Neural crest cell (in vitro differentiated cells): ENCODE results near the gene KIAA1328. TPM values are rescaled to one million over a fixed set of nuclear protein-coding genes. Genes with fewer than 3 reads are reported as not detected.

Experiments
- DNase-seq: peaks from one replicate; pipeline ENCODE4 v3.0.0; 2021; ENCODE audit warnings: low read depth, mixed read lengths, low spot score
- H3K27ac Mint-ChIP-seq: one replicate; pipeline ENCODE4 v1.8.0; 2021; ENCODE audit warnings: mild to moderate bottlenecking, mixed read lengths; ENCODE audit not compliant: unreplicated experiment
- H3K27me3 Mint-ChIP-seq: 2 replicates; pipeline ENCODE4 v1.8.0; 2021; ENCODE audit warnings: low read depth, mild to moderate bottlenecking, mixed read lengths
- H3K36me3 Mint-ChIP-seq: 2 replicates; pipeline ENCODE4 v1.8.0; 2021; ENCODE audit warnings: low read depth, mild to moderate bottlenecking, mixed read lengths
- H3K4me1 Mint-ChIP-seq: 2 replicates; pipeline ENCODE4 v1.8.0; 2021; ENCODE audit warnings: mixed read lengths
- H3K4me3 Mint-ChIP-seq: one replicate; pipeline ENCODE4 v1.8.0; 2021; ENCODE audit warnings: mild to moderate bottlenecking, mixed read lengths
- H3K9me3 Mint-ChIP-seq: 2 replicates; pipeline ENCODE4 v1.8.0; 2021; ENCODE audit warnings: mixed read lengths
- total RNA-seq: library from RNA; stranded (reverse); gene quantifications from 2 replicates; pipeline ENCODE4 v1.2.1, GENCODE V29; 2021
- TF ChIP-seq, protein P1 (sequence below): fragments of 200-600 bp; sonication (generic); conservative IDR thresholded peaks from 2 replicates; pipeline ENCODE4 v1.5.0; 2021; ENCODE audit warnings: antibody characterized with exemption, mild to moderate bottlenecking

The KIAA1328 gene
- total RNA-seq, 1 donor from 2014 or later, result 12.3 TPM

DNA sequence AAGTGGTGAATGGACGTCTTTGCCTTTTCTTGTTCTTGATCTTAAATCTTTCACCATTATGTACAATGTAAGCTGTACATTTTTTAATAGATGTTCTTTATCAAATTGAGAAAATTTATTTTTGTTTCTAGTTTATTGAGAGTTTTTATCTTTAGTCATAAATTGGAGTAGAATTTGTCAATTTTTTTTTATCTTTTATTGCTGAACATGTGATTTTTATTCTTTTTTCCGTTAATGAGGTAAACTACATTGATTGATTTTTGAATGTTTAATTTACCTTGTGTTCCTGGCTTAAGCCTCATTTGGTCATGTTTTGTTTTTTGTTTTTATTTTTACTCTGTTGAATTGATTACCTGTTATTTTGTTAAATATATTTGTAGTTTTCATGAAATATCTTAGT, 19.7 kb downstream of the KIAA1328 start:
- TF ChIP-seq, protein P1, sequence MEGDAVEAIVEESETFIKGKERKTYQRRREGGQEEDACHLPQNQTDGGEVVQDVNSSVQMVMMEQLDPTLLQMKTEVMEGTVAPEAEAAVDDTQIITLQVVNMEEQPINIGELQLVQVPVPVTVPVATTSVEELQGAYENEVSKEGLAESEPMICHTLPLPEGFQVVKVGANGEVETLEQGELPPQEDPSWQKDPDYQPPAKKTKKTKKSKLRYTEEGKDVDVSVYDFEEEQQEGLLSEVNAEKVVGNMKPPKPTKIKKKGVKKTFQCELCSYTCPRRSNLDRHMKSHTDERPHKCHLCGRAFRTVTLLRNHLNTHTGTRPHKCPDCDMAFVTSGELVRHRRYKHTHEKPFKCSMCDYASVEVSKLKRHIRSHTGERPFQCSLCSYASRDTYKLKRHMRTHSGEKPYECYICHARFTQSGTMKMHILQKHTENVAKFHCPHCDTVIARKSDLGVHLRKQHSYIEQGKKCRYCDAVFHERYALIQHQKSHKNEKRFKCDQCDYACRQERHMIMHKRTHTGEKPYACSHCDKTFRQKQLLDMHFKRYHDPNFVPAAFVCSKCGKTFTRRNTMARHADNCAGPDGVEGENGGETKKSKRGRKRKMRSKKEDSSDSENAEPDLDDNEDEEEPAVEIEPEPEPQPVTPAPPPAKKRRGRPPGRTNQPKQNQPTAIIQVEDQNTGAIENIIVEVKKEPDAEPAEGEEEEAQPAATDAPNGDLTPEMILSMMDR, result no peak
- H3K4me1 Mint-ChIP-seq, result peaks cover 4% of the 10 kb centered on the region
- H3K27ac Mint-ChIP-seq, result no peak overlapping the region
- peaks cover 6% of the 10 kb centered on the region for H3K9me3 Mint-ChIP-seq
- DNase-seq, result no peak
- no peak overlapping the region for H3K4me3 Mint-ChIP-seq
- H3K27me3 Mint-ChIP-seq, result no peaks in the 10 kb centered on the region
- H3K36me3 Mint-ChIP-seq, result peaks cover 22% of the 10 kb centered on the region

DNA sequence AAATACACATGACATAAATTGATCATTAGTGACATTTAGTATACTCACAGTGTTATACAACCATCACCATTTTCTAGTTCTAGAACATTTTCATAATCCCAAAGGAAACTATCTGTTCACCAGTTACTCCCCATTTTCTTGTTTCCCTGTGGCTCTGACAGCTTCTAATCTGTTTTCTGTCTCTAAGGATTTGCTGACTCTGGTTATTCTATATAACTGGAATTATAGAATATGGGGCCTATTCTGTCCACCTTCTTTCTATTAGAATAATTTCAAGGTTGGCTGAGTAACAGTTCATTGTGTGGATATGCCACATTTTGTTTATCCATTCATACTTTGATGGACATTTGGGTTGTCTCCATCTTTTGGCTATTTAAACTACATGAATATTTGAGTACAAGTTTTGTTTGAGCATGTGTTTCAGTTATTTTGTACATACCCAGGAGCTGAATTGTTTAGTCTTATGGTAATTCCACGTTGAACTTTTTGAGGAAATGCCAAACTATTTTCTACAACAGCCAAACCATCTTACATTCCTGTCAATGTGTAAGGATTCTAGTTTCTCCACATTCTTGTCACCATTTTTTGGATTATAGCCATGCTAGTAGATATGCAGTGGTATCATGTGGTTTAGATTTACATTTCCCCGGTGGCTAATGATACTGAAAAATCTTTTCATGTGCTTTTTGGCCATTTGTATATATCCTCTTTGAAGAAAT, 20.5 kb downstream of the KIAA1328 start:
- no peak overlapping the region for H3K27ac Mint-ChIP-seq
- H3K36me3 Mint-ChIP-seq, result peaks cover 29% of the 10 kb centered on the region
- H3K9me3 Mint-ChIP-seq, result peaks cover 6% of the 10 kb centered on the region
- DNase-seq, result no peak
- TF ChIP-seq, protein P1, result no peak
- H3K4me3 Mint-ChIP-seq, result no peak overlapping the region
- H3K4me1 Mint-ChIP-seq, result peaks cover 4% of the 10 kb centered on the region
- no peaks in the 10 kb centered on the region for H3K27me3 Mint-ChIP-seq

DNA sequence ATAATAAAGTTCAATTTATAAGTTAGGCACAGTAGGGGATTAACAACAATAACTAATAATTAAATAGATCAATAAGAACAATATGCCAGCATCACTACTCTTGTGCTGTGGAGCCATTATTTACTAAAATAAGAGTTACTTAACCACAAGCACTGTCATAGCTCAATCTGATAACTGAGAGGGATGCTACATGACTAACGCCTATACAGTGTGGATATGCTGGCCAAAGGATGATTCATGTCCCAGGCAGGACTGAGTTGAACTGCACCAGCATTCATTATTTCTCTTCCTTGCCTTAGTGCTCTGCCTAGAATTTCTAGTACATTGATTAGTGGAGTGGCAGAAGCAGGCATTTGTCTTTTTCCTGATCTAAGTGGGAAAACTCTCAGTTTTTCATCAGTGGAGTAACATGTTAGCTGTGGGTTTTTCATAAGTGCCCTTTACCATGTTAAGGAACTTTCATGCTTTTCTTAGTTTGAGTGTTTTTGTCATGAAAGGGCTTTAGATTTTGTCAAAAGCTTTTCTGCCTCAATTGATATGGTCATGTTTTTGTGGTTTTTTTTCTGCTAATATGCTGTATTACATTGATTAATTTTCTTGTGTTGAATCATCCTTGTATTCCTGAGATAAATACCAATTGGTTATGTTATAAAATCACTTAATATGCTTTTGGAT, 21.7 kb downstream of the KIAA1328 start:
- no peak for DNase-seq
- Mint-ChIP-seq H3K27me3 (no peaks in the 10 kb centered on the region), H3K27ac (no peak overlapping the region), H3K4me3 (no peak overlapping the region), H3K36me3 (peaks cover 29% of the 10 kb centered on the region), H3K9me3 (peaks cover 6% of the 10 kb centered on the region), H3K4me1 (peaks cover 4% of the 10 kb centered on the region)
- TF ChIP-seq, protein P1, result no peak

DNA sequence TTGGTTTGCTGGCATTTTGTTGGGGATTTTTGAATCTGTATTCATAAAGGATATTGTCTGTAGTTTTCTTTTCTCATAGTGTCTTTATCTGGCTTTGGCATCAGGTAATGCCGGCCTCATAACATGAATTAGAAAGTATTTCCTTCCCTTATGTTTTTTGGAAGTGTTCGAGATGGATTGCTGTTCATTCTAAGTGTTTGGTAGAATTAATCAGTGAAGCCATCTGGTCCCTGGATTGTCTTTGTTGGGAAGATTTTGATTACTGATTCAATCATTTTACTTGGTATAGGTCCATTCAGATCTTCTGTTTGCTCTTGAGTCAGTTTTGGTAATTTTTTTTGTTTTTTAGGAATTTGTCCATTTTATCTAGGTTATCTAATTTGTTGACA, 22.3 kb downstream of the KIAA1328 start:
- Mint-ChIP-seq H3K36me3 (peaks cover 29% of the 10 kb centered on the region), H3K27ac (no peak overlapping the region), H3K4me1 (peaks cover 2% of the 10 kb centered on the region), H3K4me3 (no peak overlapping the region), H3K27me3 (no peaks in the 10 kb centered on the region), H3K9me3 (peaks cover 6% of the 10 kb centered on the region)
- no peak for DNase-seq
- TF ChIP-seq, protein P1, result no peak

DNA sequence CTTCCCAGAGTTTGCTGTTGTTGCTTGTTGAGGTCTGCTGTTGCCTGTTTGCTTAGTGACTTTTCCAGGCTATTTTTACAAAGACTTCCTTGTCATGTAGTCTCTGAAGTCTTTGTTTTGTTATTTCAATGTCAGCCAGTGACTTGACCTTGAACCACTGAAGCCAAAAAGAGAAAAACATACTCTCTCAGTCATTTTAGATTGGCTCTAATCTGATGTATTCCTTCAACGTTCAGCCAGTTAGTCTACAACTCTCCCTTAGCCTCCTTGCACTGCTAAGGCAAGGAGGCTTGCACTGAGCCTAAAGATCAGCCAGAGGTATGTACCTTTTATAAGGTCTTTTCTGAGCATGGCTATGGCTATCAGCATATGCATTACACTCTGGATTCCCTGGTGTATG, 27.9 kb downstream of the KIAA1328 start:
- H3K27me3 Mint-ChIP-seq, result no peaks in the 10 kb centered on the region
- no peak for DNase-seq
- H3K27ac Mint-ChIP-seq, result no peak overlapping the region

More for the DNA sequence above, 27.9 kb downstream of the KIAA1328 start:
- TF ChIP-seq, protein P1, result no peak
- peaks cover 13% of the 10 kb centered on the region for H3K4me1 Mint-ChIP-seq
- H3K9me3 Mint-ChIP-seq, result no peaks in the 10 kb centered on the region
- H3K36me3 Mint-ChIP-seq, result peaks cover 20% of the 10 kb centered on the region
- H3K4me3 Mint-ChIP-seq, result no peak overlapping the region
